Upper lobe of right lung (tissue), 1 donor: ENCODE data around the gene TEAD3. TPM values are rescaled to one million over a fixed set of nuclear protein-coding genes. Genes with fewer than 3 reads are reported as not detected.

ENCODE experiments used
- ATAC-seq: fragments of 200-7000 bp; cut with Tn5 transposase; one replicate; pipeline ENCODE4 v1.9.1; 2020; ENCODE audit warnings: mild to moderate bottlenecking, moderate library complexity
- DNase-seq: peaks from one replicate; pipeline ENCODE4 v3.0.0-alpha.2; 2020
- H3K27ac ChIP-seq: fragments of 200-600 bp; one replicate; pipeline ENCODE4 v1.8.0; 2022
- H3K27me3 ChIP-seq: fragments of 200-600 bp; one replicate; pipeline ENCODE4 v1.8.0; 2022; ENCODE audit warnings: mild to moderate bottlenecking
- H3K36me3 ChIP-seq: fragments of 200-600 bp; one replicate; pipeline ENCODE4 v1.8.0; 2022
- H3K4me1 ChIP-seq: fragments of 200-600 bp; one replicate; pipeline ENCODE4 v1.8.0; 2022
- H3K4me3 ChIP-seq: fragments of 200-600 bp; one replicate; pipeline ENCODE4 v1.8.0; 2022; ENCODE audit warnings: mild to moderate bottlenecking
- H3K9me3 ChIP-seq: fragments of 200-600 bp; one replicate; pipeline ENCODE4 v1.8.0; 2022
- intact Hi-C: fragments of 100-400 bp; cut with DNase I; formaldehyde crosslinking; loops from one replicate; pipeline ENCODE4 v1.11.0; 2022
- total RNA-seq: library from RNA; stranded (reverse); fragmentation: NEBNext Ultra II Directional; extraction: Animal tissue kit (Norgen Biotek cat#: 25700); gene quantifications from one replicate; pipeline ENCODE4 v1.2.1, GENCODE V29; 2021
- TF ChIP-seq, protein P1 (sequence below): fragments of 200-600 bp; IDR thresholded peaks from one replicate; pipeline ENCODE4 v1.8.0; 2022; ENCODE audit warnings: antibody characterized with exemption
- donor health status: DM: no; HTN: yes; CAD: no; lungs with severe emphysema.

The TEAD3 gene
- total RNA-seq, 1 donor from 2014 or later = 23.4 TPM

DNA sequence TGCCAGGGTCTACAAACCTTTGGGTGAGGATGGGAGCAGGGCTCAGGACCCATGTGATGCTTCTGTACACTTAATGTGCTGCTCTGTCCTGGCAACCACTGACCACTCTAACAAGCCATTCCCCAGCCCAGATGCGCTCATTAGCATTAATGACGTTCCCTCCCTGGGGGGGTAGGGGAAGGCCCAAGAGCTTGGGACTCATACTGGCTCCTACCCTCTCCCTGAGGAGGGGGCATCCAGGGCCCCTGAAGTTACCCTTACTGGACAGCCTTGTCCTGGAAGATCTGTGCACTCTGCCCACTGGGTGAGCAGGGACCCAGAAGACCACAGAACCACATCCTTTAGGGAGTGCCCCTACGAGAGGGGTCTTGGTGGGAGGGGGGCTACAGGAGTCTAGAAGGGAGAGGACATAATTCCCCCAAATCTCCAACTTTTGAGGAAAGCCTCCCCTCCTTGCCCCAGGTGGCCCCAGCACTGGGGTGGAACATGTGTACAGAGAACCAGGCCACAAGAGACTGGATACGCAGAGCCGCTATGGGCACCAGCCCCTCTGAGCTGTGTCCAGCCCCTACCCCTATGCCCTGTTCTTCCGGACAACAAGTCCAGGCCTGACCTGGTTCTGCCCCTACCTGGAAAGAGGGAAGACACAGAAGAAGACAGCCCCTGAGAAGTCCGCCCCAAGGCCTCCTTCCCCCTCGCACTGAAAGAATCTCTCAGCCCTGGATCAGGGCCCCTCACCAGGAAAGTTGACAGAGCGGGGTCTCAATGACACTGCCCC lies 1.4 kb downstream of the TEAD3 start:
- DNase-seq = no peak
- TF ChIP-seq, protein P1, sequence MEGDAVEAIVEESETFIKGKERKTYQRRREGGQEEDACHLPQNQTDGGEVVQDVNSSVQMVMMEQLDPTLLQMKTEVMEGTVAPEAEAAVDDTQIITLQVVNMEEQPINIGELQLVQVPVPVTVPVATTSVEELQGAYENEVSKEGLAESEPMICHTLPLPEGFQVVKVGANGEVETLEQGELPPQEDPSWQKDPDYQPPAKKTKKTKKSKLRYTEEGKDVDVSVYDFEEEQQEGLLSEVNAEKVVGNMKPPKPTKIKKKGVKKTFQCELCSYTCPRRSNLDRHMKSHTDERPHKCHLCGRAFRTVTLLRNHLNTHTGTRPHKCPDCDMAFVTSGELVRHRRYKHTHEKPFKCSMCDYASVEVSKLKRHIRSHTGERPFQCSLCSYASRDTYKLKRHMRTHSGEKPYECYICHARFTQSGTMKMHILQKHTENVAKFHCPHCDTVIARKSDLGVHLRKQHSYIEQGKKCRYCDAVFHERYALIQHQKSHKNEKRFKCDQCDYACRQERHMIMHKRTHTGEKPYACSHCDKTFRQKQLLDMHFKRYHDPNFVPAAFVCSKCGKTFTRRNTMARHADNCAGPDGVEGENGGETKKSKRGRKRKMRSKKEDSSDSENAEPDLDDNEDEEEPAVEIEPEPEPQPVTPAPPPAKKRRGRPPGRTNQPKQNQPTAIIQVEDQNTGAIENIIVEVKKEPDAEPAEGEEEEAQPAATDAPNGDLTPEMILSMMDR = no peak
- Histone ChIP-seq H3K9me3 (no peaks in the 10 kb centered on the region), H3K4me3 (peak overlapping the region; percentile 66), H3K4me1 (peaks cover 50% of the 10 kb centered on the region), H3K27me3 (peaks cover 4% of the 10 kb centered on the region), H3K27ac (peak overlapping the region; percentile 82), H3K36me3 (no peaks in the 10 kb centered on the region)
- ATAC-seq = no peak
- intact Hi-C loops = no loop called here

DNA sequence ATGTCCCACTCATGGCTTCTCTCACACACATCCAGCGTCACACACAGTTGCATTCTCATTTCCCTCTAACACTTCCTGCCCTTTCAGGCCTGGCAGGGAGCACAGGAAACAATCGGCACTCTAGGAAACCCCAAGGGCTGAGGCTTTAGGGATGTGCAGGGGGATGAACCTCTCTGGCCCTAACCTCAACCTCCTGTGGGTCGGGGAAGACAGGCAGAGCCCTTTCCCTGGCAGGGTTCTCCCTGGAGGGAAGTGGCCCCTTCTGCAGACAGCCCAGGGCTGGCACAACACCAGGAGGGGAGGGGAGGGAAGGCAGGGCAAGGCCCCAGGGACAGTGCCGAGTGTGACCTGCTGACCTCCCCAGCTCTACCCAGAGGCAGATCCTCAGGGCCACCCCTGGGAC lies 2.7 kb downstream of the TEAD3 start:
- Histone ChIP-seq H3K27ac (no peak overlapping the region), H3K4me1 (peaks cover 52% of the 10 kb centered on the region), H3K27me3 (peaks cover 4% of the 10 kb centered on the region), H3K36me3 (no peaks in the 10 kb centered on the region), H3K4me3 (no peak overlapping the region), H3K9me3 (no peaks in the 10 kb centered on the region)
- ATAC-seq (no peak), DNase-seq (no peak)
- TF ChIP-seq, protein P1 = no peak
- intact Hi-C loops = no loop called here

DNA sequence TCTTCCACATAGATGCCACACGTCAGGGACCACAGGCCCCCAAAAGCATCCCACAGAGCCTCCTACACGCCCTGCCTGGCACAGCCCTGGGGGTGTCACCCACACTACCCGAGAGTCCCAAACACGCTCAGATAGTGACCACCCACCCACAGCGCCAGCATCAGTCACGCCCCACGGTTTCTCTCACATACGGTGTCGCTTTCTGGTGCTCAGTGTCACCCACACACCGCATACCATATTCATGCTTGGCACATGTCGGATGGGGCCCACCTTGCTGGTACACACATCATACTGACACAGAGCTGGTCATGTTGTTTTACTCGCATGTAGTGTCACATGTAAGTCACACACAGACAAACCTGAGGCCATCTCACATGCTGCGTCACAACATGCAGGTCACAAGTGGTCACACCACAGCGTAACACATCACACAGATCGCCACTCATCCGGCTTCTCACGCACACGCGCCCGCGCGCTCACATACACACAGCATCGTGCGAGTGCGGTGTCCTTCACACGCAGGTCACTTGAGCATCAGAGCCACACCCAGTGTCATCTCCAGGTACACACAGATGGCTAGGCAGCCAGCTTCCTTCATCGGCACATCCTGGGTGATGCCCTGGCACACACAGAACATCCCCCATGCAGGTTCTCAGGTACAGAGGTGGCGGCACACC lies 3.4 kb downstream of the TEAD3 start:
- Histone ChIP-seq H3K9me3 (no peaks in the 10 kb centered on the region), H3K4me1 (peaks cover 52% of the 10 kb centered on the region), H3K27me3 (peaks cover 4% of the 10 kb centered on the region), H3K4me3 (no peak overlapping the region), H3K36me3 (no peaks in the 10 kb centered on the region), H3K27ac (no peak overlapping the region)
- intact Hi-C loops = no loop called here
- no peak for ATAC-seq
- TF ChIP-seq, protein P1 = no peak
- no peak for DNase-seq

DNA sequence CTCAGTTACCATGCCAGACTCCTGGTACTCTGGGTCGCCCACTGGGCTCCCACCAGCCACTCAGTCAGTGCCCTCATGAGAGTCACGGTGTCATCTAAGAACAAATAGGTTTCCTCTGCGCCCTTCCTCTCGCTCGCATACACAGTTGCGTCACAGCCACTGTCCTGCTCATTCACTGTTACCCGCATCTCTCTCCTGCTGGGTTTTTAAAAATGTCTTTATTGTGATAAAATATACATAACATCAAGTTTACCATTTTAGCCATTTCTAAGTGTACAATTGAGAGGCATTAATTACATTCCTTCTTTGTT lies 4.0 kb downstream of the TEAD3 start:
- peaks cover 50% of the 10 kb centered on the region for H3K4me1 ChIP-seq
- H3K36me3 ChIP-seq = no peaks in the 10 kb centered on the region
- DNase-seq (no peak), ATAC-seq (no peak)
- H3K9me3 ChIP-seq = no peaks in the 10 kb centered on the region
- no peak overlapping the region for H3K4me3 ChIP-seq
- intact Hi-C loops = no loop called here
- TF ChIP-seq, protein P1 = no peak
- H3K27me3 ChIP-seq = no peaks in the 10 kb centered on the region
- peak overlapping the region; percentile 6 for H3K27ac ChIP-seq

DNA sequence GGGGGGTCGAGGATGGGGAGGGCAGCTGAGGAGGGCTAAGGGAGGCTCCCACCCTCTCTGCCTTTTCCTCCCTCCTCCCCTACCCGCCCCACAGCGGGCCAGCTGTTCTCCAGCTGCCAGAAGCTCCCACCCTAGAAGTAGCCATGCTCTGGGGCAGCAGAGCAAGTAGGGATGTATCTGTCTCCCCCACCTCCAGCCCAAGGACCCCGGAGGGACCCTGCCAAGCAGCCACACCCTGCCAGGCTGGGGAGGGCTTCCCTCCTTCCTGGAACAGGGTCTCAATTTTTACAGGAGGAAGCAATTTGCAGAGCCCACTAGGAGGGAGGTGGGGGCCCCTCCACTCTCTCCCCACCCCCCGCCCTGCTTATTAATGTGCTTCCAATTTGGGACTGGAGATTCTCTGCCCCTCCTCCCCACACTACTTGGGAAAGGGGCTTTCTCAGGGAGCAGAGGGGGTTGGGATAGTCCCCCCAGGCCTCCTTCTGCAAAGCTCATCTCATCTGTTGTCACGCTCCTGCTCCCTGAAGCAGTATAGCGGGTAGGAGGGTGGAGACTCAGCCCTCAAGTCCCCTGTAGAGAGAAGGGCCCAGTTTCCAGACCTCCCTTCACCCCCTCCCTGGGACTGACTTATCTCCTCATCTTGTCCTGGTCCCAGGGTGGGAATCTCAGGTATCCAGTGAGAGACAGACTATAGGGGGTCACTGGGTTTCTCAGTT lies 4.5 kb downstream of the TEAD3 start:
- DNase-seq (no peak), ATAC-seq (no peak)
- H3K36me3 ChIP-seq = no peaks in the 10 kb centered on the region
- H3K9me3 ChIP-seq = no peaks in the 10 kb centered on the region
- no peaks in the 10 kb centered on the region for H3K27me3 ChIP-seq
- TF ChIP-seq, protein P1 = no peak
- peak overlapping the region; percentile 6 for H3K27ac ChIP-seq
- no peak overlapping the region for H3K4me3 ChIP-seq
- peaks cover 50% of the 10 kb centered on the region for H3K4me1 ChIP-seq
- intact Hi-C loops = no loop called here
